Neural cell (in vitro differentiated cells): ENCODE measurements around the gene OLFM1.

Source experiments
- CTCF ChIP-seq: fragments of 450-650 bp; IDR thresholded peaks from 2 replicates; pipeline ENCODE4 v1.5.1; 2014; ENCODE audit warnings: antibody characterized with exemption, mild to moderate bottlenecking, moderate library complexity; ENCODE audit not compliant: poor library complexity, severe bottlenecking
- EP300 ChIP-seq: fragments of 450-650 bp; conservative IDR thresholded peaks from 2 replicates; pipeline ENCODE4 v1.6.1; 2014; ENCODE audit warnings: antibody characterized with exemption, mild to moderate bottlenecking, moderate library complexity; ENCODE audit not compliant: poor library complexity, severe bottlenecking
- EZH2 ChIP-seq: fragments of 200-600, 300-800 bp; shearing (Covaris generic), sonication (generic); IDR thresholded peaks from 2 replicates; pipeline ENCODE4 v1.6.1; 2014; ENCODE audit warnings: antibody characterized with exemption, low read length, borderline replicate concordance, mild to moderate bottlenecking; ENCODE audit not compliant: insufficient read depth, poor library complexity, severe bottlenecking
- MXI1 ChIP-seq: fragments of 450-650 bp; conservative IDR thresholded peaks from 2 replicates; pipeline ENCODE4 v1.6.1; 2014; ENCODE audit warnings: antibody characterized with exemption, mild to moderate bottlenecking; ENCODE audit not compliant: poor library complexity, severe bottlenecking
- POLR2AphosphoS5 ChIP-seq: IDR thresholded peaks from 2 replicates; pipeline ENCODE4 v1.6.1; 2012
- RAD21 ChIP-seq: fragments of 450-650 bp; conservative IDR thresholded peaks from 2 replicates; pipeline ENCODE4 v1.6.1; 2014; ENCODE audit warnings: antibody characterized with exemption, mild to moderate bottlenecking, moderate library complexity
- REST ChIP-seq: IDR thresholded peaks from 2 replicates; pipeline ENCODE4 v1.6.1; 2012; ENCODE audit warnings: borderline replicate concordance
- SMC3 ChIP-seq: fragments of 450-650 bp; conservative IDR thresholded peaks from 2 replicates; pipeline ENCODE4 v1.6.1; 2014; ENCODE audit warnings: antibody characterized with exemption, mild to moderate bottlenecking, moderate library complexity; ENCODE audit not compliant: poor library complexity
- TAF1 ChIP-seq: IDR thresholded peaks from 2 replicates; pipeline ENCODE4 v1.6.1; 2012; ENCODE audit warnings: low read depth

GRCh38 chr9:135146241-135146640, 58.8 kb downstream of the OLFM1 start:
- TF ChIP-seq EP300, result no peak
- TF ChIP-seq CTCF, result no peak
- TF ChIP-seq EZH2, result no peak
- no peak for TF ChIP-seq POLR2AphosphoS5
- TF ChIP-seq REST, result no peak
- TF ChIP-seq TAF1, result no peak
- TF ChIP-seq SMC3, result no peak
- TF ChIP-seq RAD21, result no peak
- TF ChIP-seq MXI1, result no peak
